Neural progenitor cell (in vitro differentiated cells): Measurements from ENCODE around the gene ERN1.

Source experiments
- CTCF ChIP-seq: fragments of 200-600 bp; sonication (generic); IDR thresholded peaks from 2 replicates; pipeline ENCODE4 v1.5.1; 2017; ENCODE audit warnings: antibody characterized with exemption, mild to moderate bottlenecking
- EZH2 ChIP-seq: fragments of 200-600 bp; sonication (generic); IDR thresholded peaks from 2 replicates; pipeline ENCODE4 v1.6.1; 2017; ENCODE audit warnings: antibody characterized with exemption, mild to moderate bottlenecking, moderate library complexity
- EZH2phosphoT487 ChIP-seq: fragments of 200-600 bp; sonication (generic); IDR thresholded peaks from 2 replicates; pipeline ENCODE4 v1.6.1; 2017; ENCODE audit warnings: antibody characterized with exemption

GRCh38 chr17:64058621-64059020, 71.3 kb downstream of the ERN1 start:
- TF ChIP-seq EZH2 (no peak), CTCF (no peak), EZH2phosphoT487 (no peak)
